IMR-90 (cell line): ENCODE results near the gene MSANTD4. TPM values are rescaled to one million over a fixed set of nuclear protein-coding genes. Genes with fewer than 3 reads are reported as not detected.
A peak's percentile ranks its signal among the peaks of the same experiment; 100 is the strongest.

Source experiments
- ATAC-seq: fragments of 200-7000 bp; cut with Tn5 transposase; 2 replicates; pipeline ENCODE4 v1.9.1; 2020; ENCODE audit warnings: low read depth, mild to moderate bottlenecking, moderate library complexity
- BruUV-seq: library from RNA; stranded (reverse); fragments of 400-500 nt; replicated peaks from 2 replicates; lab custom pipeline; 2021; lab: Mats Ljungman, UMichigan
- CTCF ChIA-PET: fragments of 300-600 bp; formaldehyde crosslinking; extraction: SDS; loops from one replicate; lab custom pipeline; 2021; ENCODE audit warnings: antibody characterized with exemption; lab: Yijun Ruan, JAX
- POLR2A ChIA-PET: fragments of 300-600 bp; sonication (Branson Sonifier 250); formaldehyde crosslinking; loops from one replicate; lab custom pipeline; 2022; ENCODE audit warnings: antibody characterized with exemption; ENCODE audit not compliant: unreplicated experiment; lab: Charles Lee
- DNase-seq: peaks from one replicate; pipeline ENCODE4 v3.0.0; 2013
- H2AFZ ChIP-seq: replicated peaks from 2 replicates; pipeline ENCODE3; 2013; ENCODE audit warnings: low read length, mild to moderate bottlenecking; ENCODE audit not compliant: poor library complexity
- H2AK5ac ChIP-seq: 2 replicates; pipeline ENCODE4 v1.6.1; 2013; ENCODE audit warnings: low read depth, low read length, inconsistent platforms
- H2AK9ac ChIP-seq: replicated peaks from 2 replicates; pipeline ENCODE3; 2013; ENCODE audit warnings: mild to moderate bottlenecking, low read depth, low read length, moderate library complexity; ENCODE audit not compliant: poor library complexity
- H2BK120ac ChIP-seq: 2 replicates; pipeline ENCODE4 v1.6.1; 2013; ENCODE audit warnings: low read depth, low read length, inconsistent platforms
- H2BK15ac ChIP-seq: 3 replicates; pipeline ENCODE4 v1.6.1; 2013; ENCODE audit warnings: low read depth, low read length, inconsistent platforms
- H2BK20ac ChIP-seq: 2 replicates; pipeline ENCODE4 v1.6.1; 2013; ENCODE audit warnings: low read depth, mild to moderate bottlenecking, inconsistent platforms, low read length, moderate library complexity
- H2BK5ac ChIP-seq: 2 replicates; pipeline ENCODE4 v1.6.1; 2013; ENCODE audit warnings: mild to moderate bottlenecking, low read depth, low read length, inconsistent platforms; ENCODE audit not compliant: poor library complexity, severe bottlenecking
- H3K14ac ChIP-seq: replicated peaks from 2 replicates; pipeline ENCODE4 v1.6.1; 2013; ENCODE audit warnings: low read depth, low read length, inconsistent platforms
- H3K18ac ChIP-seq: 2 replicates; pipeline ENCODE4 v1.6.1; 2013; ENCODE audit warnings: low read depth, low read length, control low read depth
- H3K23ac ChIP-seq: 2 replicates; pipeline ENCODE4 v1.6.1; 2013; ENCODE audit warnings: low read depth, low read length, inconsistent platforms
- H3K27ac ChIP-seq: 2 replicates; pipeline ENCODE4 v1.5.1; 2013; ENCODE audit warnings: mild to moderate bottlenecking, control low read depth, low read length; ENCODE audit not compliant: insufficient read depth
- H3K27me3 ChIP-seq: 2 replicates; pipeline ENCODE4 v1.6.1; 2013; ENCODE audit warnings: low read length; ENCODE audit not compliant: control insufficient read depth, insufficient read depth
- H3K36me3 ChIP-seq: 2 replicates; pipeline ENCODE4 v1.6.1; 2013; ENCODE audit warnings: low read length, mixed read lengths; ENCODE audit not compliant: control insufficient read depth, insufficient read depth
- H3K4ac ChIP-seq: 2 replicates; pipeline ENCODE4 v1.6.1; 2013; ENCODE audit warnings: low read depth, low read length, inconsistent platforms
- H3K4me1 ChIP-seq: 2 replicates; pipeline ENCODE4 v1.6.1; 2013; ENCODE audit warnings: low read length, mixed read lengths; ENCODE audit not compliant: control insufficient read depth, insufficient read depth
- H3K4me2 ChIP-seq: 2 replicates; pipeline ENCODE4 v1.6.1; 2013; ENCODE audit warnings: low read depth, mild to moderate bottlenecking, control low read depth, low read length, moderate library complexity
- H3K4me3 ChIP-seq: 2 replicates; pipeline ENCODE4 v1.5.1; 2013; ENCODE audit warnings: low read depth, mild to moderate bottlenecking, control low read depth, low read length, moderate library complexity; ENCODE audit not compliant: insufficient read depth
- H3K56ac ChIP-seq: 2 replicates; pipeline ENCODE4 v1.6.1; 2013; ENCODE audit warnings: low read length, inconsistent platforms; ENCODE audit not compliant: insufficient read depth; ENCODE audit errors: extremely low read depth
- H3K79me1 ChIP-seq, 2 experiments: 2 replicates each; pipeline ENCODE4 v1.6.1; 2013; ENCODE audit warnings: low read length in 2 of 2, inconsistent platforms in 1 of 2, low read depth in 1 of 2
- H3K9ac ChIP-seq: 2 replicates; pipeline ENCODE4 v1.6.1; 2013; ENCODE audit warnings: low read depth, low read length, control low read depth
- H3K9me1 ChIP-seq: 2 replicates; pipeline ENCODE4 v1.6.1; 2013; ENCODE audit warnings: low read length, inconsistent platforms; ENCODE audit not compliant: insufficient read depth
- H3K9me3 ChIP-seq: 2 replicates; pipeline ENCODE4 v1.6.1; 2013; ENCODE audit warnings: low read length; ENCODE audit not compliant: control insufficient read depth, insufficient read depth
- H4K20me1 ChIP-seq: 2 replicates; pipeline ENCODE4 v1.6.1; 2013; ENCODE audit warnings: low read length, inconsistent platforms; ENCODE audit not compliant: insufficient read depth
- H4K5ac ChIP-seq: 2 replicates; pipeline ENCODE4 v1.6.1; 2013; ENCODE audit warnings: mild to moderate bottlenecking, low read depth, low read length, control low read depth
- H4K8ac ChIP-seq, 2 experiments: 2 replicates each; pipeline ENCODE4 v1.6.1; 2013; ENCODE audit warnings: low read depth in 2 of 2, low read length in 2 of 2, control low read depth in 1 of 2, inconsistent platforms in 1 of 2
- H4K91ac ChIP-seq: 2 replicates; pipeline ENCODE4 v1.6.1; 2013; ENCODE audit warnings: low read depth, low read length, inconsistent platforms; ENCODE audit not compliant: insufficient read depth
- CEBPB ChIP-seq: IDR thresholded peaks from 2 replicates; pipeline ENCODE4 v1.6.1; 2012; ENCODE audit warnings: low read depth, low read length, improper control_type of control experiment
- CHD1 ChIP-seq: IDR thresholded peaks from 2 replicates; pipeline ENCODE4 v1.6.1; 2012; ENCODE audit warnings: low read depth, low read length, improper control_type of control experiment
- FOS ChIP-seq: fragments of 150-350 bp; IDR thresholded peaks from 2 replicates; pipeline ENCODE4 v1.6.1; 2016; ENCODE audit warnings: low read depth, low read length
- MXI1 ChIP-seq: IDR thresholded peaks from 2 replicates; pipeline ENCODE4 v1.6.1; 2012; ENCODE audit warnings: low read depth, mild to moderate bottlenecking, low read length, moderate library complexity, borderline replicate concordance
- WGBS, 2 experiments: methylation state at CpG; one replicate each; pipeline versions ENCODE4 v1.1.5 to v1.1.7; 2013; ENCODE audit warnings: missing lambda C conversion rate in 2 of 2; ENCODE audit not compliant: insufficient read length in 1 of 2; ENCODE audit errors: extremely low coverage in 2 of 2; 5-methylcytosine and 5-hydroxymethylcytosine counted together
- dilution Hi-C: fragments of 300-500 bp; cut with HindIII; formaldehyde crosslinking; loops from one replicate; pipeline ENCODE4 v1.14.3; 2018; ENCODE audit warnings: low sequenced_read_pairs; ENCODE audit not compliant: unreplicated experiment
- in situ Hi-C: fragments of 300-500 bp; cut with MboI; formaldehyde crosslinking; loops from 3 replicates; pipeline ENCODE4 v1.14.3; 2019; ENCODE audit warnings: low sequenced_read_pairs, inconsistent platforms, mixed read lengths
- intact Hi-C: fragments of 100-400 bp; cut with micrococcal nuclease; formaldehyde crosslinking; loops from 2 replicates; pipeline ENCODE4 v1.10.0; 2022
- polyA plus RNA-seq, 3 experiments: library from polyadenylated mRNA; depleted of rRNA; stranded (reverse); fragments of >200 nt; gene quantifications; 2 replicates each; pipeline ENCODE4 v1.2.3, GENCODE V29; 2012; ENCODE audit warnings: low replicate concordance in 1 of 3
- total RNA-seq: library from RNA; depleted of rRNA; stranded (reverse); fragments of >200 nt; gene quantifications from 2 replicates; pipeline ENCODE4 v1.2.3, GENCODE V29; 2012

The MSANTD4 gene
- total and polyA plus RNA-seq, 2 of the 4 experiments (the other 2 are of a cell fraction): 9.4 to 18.8 TPM

- H3K4me1 ChIP-seq: peaks cover 6% of the 10 kb centered on the region
Measured at GRCh38 chr11:106012744-106013143, 9.3 kb downstream of the MSANTD4 start.

More at GRCh38 chr11:106012744-106013143, 9.3 kb downstream of the MSANTD4 start:
- Histone ChIP-seq H3K27me3 (no peaks in the 10 kb centered on the region), H3K4ac (0 out of 2 replicates have a peak overlapping the region, but pooled peaks have one; percentile 37), H4K5ac (no peak overlapping the region), H4K8ac (no peak overlapping the region), H3K9ac (no peak overlapping the region), H2AFZ (no peak overlapping the region), H2BK120ac (no peak overlapping the region), H3K36me3 (peaks cover 16% of the 10 kb centered on the region), H3K4me2 (peak overlapping the region; percentile 18; the same call in 1 of the 2 replicates), H3K56ac (no peak overlapping the region), H2BK15ac (no peak overlapping the region), H4K91ac (no peak overlapping the region), H2AK9ac (no peak overlapping the region), H2AK5ac (no peak overlapping the region), H3K79me1 (peaks cover 33 to 67% of the 10 kb centered on the region in 2 experiments), H2BK20ac (no peak overlapping the region), H3K9me3 (no peaks in the 10 kb centered on the region), H3K18ac (no peak overlapping the region; the same call in 1 of the 2 replicates), H3K23ac (peak overlapping the region; percentile 52; the same call in 1 of the 2 replicates), H3K9me1 (peaks cover 7% of the 10 kb centered on the region; the same call in 1 of the 2 replicates), H2BK5ac (peak overlapping the region; percentile 72), H4K20me1 (peaks cover 5% of the 10 kb centered on the region; the same call in 1 of the 2 replicates), H3K4me3 (no peak overlapping the region), H3K14ac (peak overlapping the region; percentile 85; the same call in 1 of the 2 replicates), H3K27ac (no peak overlapping the region)
- in situ Hi-C loops (no loop called here), dilution Hi-C loops (no loop called here), intact Hi-C loops (no loop called here)
- peak; percentile 95 for DNase-seq
- BruUV-seq: no TSS peak
- WGBS, 2 experiments: no CpG with 5 or more reads among the region's 3 CpGs
- no peak for TF ChIP-seq CHD1
- TF ChIP-seq CEBPB: peak; percentile 79
- TF ChIP-seq MXI1: no peak
- peak; percentile 80 for TF ChIP-seq FOS
- peak; percentile 85 for ATAC-seq
- POLR2A ChIA-PET: no interaction called here
- CTCF ChIA-PET: no interaction called here
